K562 (cell line): ENCODE results near the gene GNG7. TPM values are rescaled to one million over a fixed set of nuclear protein-coding genes. Genes with fewer than 3 reads are reported as not detected.

Source experiments
- ARID1B ChIP-seq: fragments of 450-650 bp; IDR thresholded peaks from 2 replicates; pipeline ENCODE4 v1.6.1; 2016; ENCODE audit warnings: antibody characterized with exemption, mild to moderate bottlenecking, inconsistent platforms
- CAMTA2 ChIP-seq: fragments of 250-450 bp; sonication (Bioruptor Pico); conservative IDR thresholded peaks from 2 replicates; pipeline ENCODE4 v1.5.1; 2022
- DDX20 ChIP-seq: fragments of 450-650 bp; IDR thresholded peaks from 2 replicates; pipeline ENCODE4 v1.6.1; 2016; ENCODE audit warnings: missing genetic modification characterization, low read depth, mild to moderate bottlenecking, missing compliant biosample characterization, moderate library complexity
- ETV1 ChIP-seq: fragments of 450-650 bp; conservative IDR thresholded peaks from 2 replicates; pipeline ENCODE4 v1.6.1; 2016; ENCODE audit warnings: missing genetic modification characterization, control low read depth, low read depth, missing compliant biosample characterization
- FOSL1 ChIP-seq: fragments of 200-800 bp; sonication (Bioruptor generic); conservative IDR thresholded peaks from 2 replicates; pipeline ENCODE4 v1.6.1; 2016; ENCODE audit warnings: missing genetic modification characterization, missing compliant biosample characterization
- KDM5B ChIP-seq: fragments of 200-600 bp; sonication (generic); IDR thresholded peaks from 2 replicates; pipeline ENCODE4 v1.6.1; 2012; ENCODE audit warnings: low read depth, mild to moderate bottlenecking, moderate library complexity, low read length, control low read depth, inconsistent platforms; ENCODE audit not compliant: insufficient replicate concordance
- MCM2 ChIP-seq: fragments of 450-650 bp; IDR thresholded peaks from 2 replicates; pipeline ENCODE4 v1.6.1; 2017; ENCODE audit warnings: low read depth, mild to moderate bottlenecking
- MGA ChIP-seq: fragments of 450-650 bp; IDR thresholded peaks from 2 replicates; pipeline ENCODE4 v1.6.1; 2016; ENCODE audit warnings: mild to moderate bottlenecking, moderate library complexity
- RREB1 ChIP-seq: fragments of 250-450 bp; sonication (Bioruptor Pico); IDR thresholded peaks from 2 replicates; pipeline ENCODE4 v1.4.0; 2020
- SMAD4 ChIP-seq: fragments of 250-450 bp; sonication (Bioruptor Pico); conservative IDR thresholded peaks from 2 replicates; pipeline ENCODE4 v1.8.0; 2021; ENCODE audit warnings: inconsistent platforms, mild to moderate bottlenecking, moderate library complexity
- XRCC4 ChIP-seq: IDR thresholded peaks from one replicate; pipeline ENCODE4 v1.6.1; 2011; ENCODE audit not compliant: insufficient read depth, insufficient read length; ENCODE audit errors: extremely low read depth
- ZNF263 ChIP-seq: sonication (generic); formaldehyde crosslinking; IDR thresholded peaks from 2 replicates; pipeline ENCODE4 v1.8.0; 2022; ENCODE audit warnings: mild to moderate bottlenecking, missing genetic modification reagents, borderline replicate concordance
- polyA plus RNA-seq, 8 experiments: library from polyadenylated mRNA; depleted of rRNA in 4 of 8; stranded (reverse) in 5 of 8; unstranded in 3 of 8; fragments of >200 nt; fragmentation: Nextera tagmentation in 2 of 8; fragmentation: Illumina TruSeq in 1 of 8; extraction: Ambion mirVana in 2 of 8; extraction: Trizol in 1 of 8; gene quantifications; 2 replicates each; pipeline versions ENCODE4 v1.2.1 to v1.2.3, GENCODE V29; 2011 to 2014; ENCODE audit warnings: inconsistent platforms in 1 of 8, missing spikeins in 1 of 8
- total RNA-seq, 7 experiments: library from RNA; depleted of rRNA in 6 of 7; stranded (reverse); fragments of >200 nt in 6 of 7; fragmentation: Illumina TruSeq in 2 of 7; extraction: Trizol in 2 of 7; gene quantifications; 2 replicates each; pipeline versions ENCODE4 v1.2.1 to v1.2.3, GENCODE V29; 2011 to 2021; ENCODE audit warnings: low replicate concordance in 1 of 7

The GNG7 gene
- total and polyA plus RNA-seq, 9 of the 15 experiments (the other 6 are each of a cell fraction or from before 2014, with no cell fraction given), result 0.01 to 0.20 (median 0.06) TPM; not detected in 1

- TF ChIP-seq MGA, result no peak
- peak; percentile 76; the same call in 1 of the 2 replicates for TF ChIP-seq ETV1 (tag)
- no peak for TF ChIP-seq MCM2
- no peak for TF ChIP-seq ZNF263 (CRISPR knock-in tag)
- no peak for TF ChIP-seq ARID1B
- TF ChIP-seq DDX20 (tag), result no peak
- no peak for TF ChIP-seq KDM5B
- TF ChIP-seq FOSL1 (tag), result 0 out of 2 replicates have a peak, but pooled peaks have one; percentile 21
- TF ChIP-seq RREB1 (CRISPR knock-in tag), result no peak
- no peak for TF ChIP-seq CAMTA2 (CRISPR knock-in tag)
- no peak for TF ChIP-seq SMAD4 (CRISPR knock-in tag)
- no peak for TF ChIP-seq XRCC4
These were observed 149.6 kb downstream of the GNG7 start (continued) for GRCh38 chr19:2552859-2553258.
